Measurements from ENCODE around the gene HAPSTR1.

- TF ChIP-seq CTCF (IDR thresholded peaks at IDR 0.05) = no peak
- no peak for TF ChIP-seq REST (IDR thresholded peaks at IDR 0.05; ENCODE audit: insufficient read depth in 1 of 2, low read depth in 2 of 2, low read length in 1 of 2)
- TF ChIP-seq TCF7L2 (IDR thresholded peaks at IDR 0.05; ENCODE audit: low read depth, low read length) = no peak
- no peak for TF ChIP-seq SIN3A (IDR thresholded peaks at IDR 0.05; ENCODE audit: borderline replicate concordance, insufficient read depth, low read depth, low read length)
These were observed 22.3 kb downstream of the HAPSTR1 start for GRCh38 chr16:9113707-9114106.

Measured in Panc1 (cell line).